Naive thymus-derived CD8-positive, alpha-beta T cell (primary cell): ENCODE results near the gene YPEL1. TPM values are rescaled to one million over a fixed set of nuclear protein-coding genes. Genes with fewer than 3 reads are reported as not detected.
"Not testable (repeated sequence)": the region's sequence is repeated elsewhere in the genome, so short reads cannot be mapped to it uniquely, and the experiment has no call there.

Experiments
- ATAC-seq, 2 donors: fragments of 150-1000 bp; cut with Tn5 transposase in 1 of 2; sonication (Bioruptor Pico), chemical (Tn5 transposase) in 1 of 2; 1 replicate in 1 of 2; 2 replicates in 1 of 2; pipeline ENCODE4 v1.10.0; 2021; ENCODE audit warnings: mild to moderate bottlenecking in 2 of 2, moderate library complexity in 2 of 2
- POLR2A ChIA-PET: fragments of 350-600 bp; sonication (Branson Sonifier 250); formaldehyde crosslinking; loops from one replicate; lab custom pipeline; 2021; ENCODE audit warnings: antibody characterized with exemption; lab: Charles Lee
- DNase-seq, 10 donors: peaks; one replicate each; pipeline versions ENCODE4 v3.0.0 to v3.0.0-alpha.2; 2020 to 2022
- H3K27ac Mint-ChIP-seq, 10 donors: one replicate each; pipeline ENCODE4 v1.8.0; 2020 to 2022; ENCODE audit warnings: mild to moderate bottlenecking in 10 of 10, mixed read lengths in 10 of 10, moderate library complexity in 4 of 10, inconsistent platforms in 1 of 10
- H3K27me3 Mint-ChIP-seq, 5 donors: one replicate each; pipeline ENCODE4 v1.8.0; 2021 to 2022; ENCODE audit warnings: mixed read lengths in 5 of 5
- H3K36me3 Mint-ChIP-seq, 3 donors: one replicate each; pipeline ENCODE4 v1.8.0; 2020 to 2022; ENCODE audit warnings: mixed read lengths in 3 of 3, mild to moderate bottlenecking in 2 of 3, inconsistent platforms in 1 of 3
- H3K4me1 Mint-ChIP-seq, 4 donors: one replicate each; pipeline ENCODE4 v1.8.0; 2021 to 2022; ENCODE audit warnings: mixed read lengths in 4 of 4
- H3K4me3 Mint-ChIP-seq, 10 donors: one replicate each; pipeline ENCODE4 v1.8.0; 2020 to 2022; ENCODE audit warnings: mild to moderate bottlenecking in 10 of 10, mixed read lengths in 10 of 10, moderate library complexity in 6 of 10, inconsistent platforms in 1 of 10
- H3K9me3 Mint-ChIP-seq, 9 donors: one replicate each; pipeline ENCODE4 v1.8.0; 2020 to 2022; ENCODE audit warnings: mixed read lengths in 9 of 9, mild to moderate bottlenecking in 3 of 9, inconsistent platforms in 1 of 9, moderate library complexity in 1 of 9
- polyA plus RNA-seq, 3 donors: library from polyadenylated mRNA; unstranded; fragments of 300-500 nt; fragmentation: Illumina TruSeq; gene quantifications; one replicate each; pipeline ENCODE4 v1.2.3, GENCODE V29; 2021
- total RNA-seq, 8 experiments: library from RNA in 2 of 8; stranded (reverse) in 2 of 8; gene quantifications; one replicate each; pipeline ENCODE4 v1.2.3 and lab custom pipeline; 2021 to 2026

YPEL1 gene
- total and polyA plus RNA-seq, 5 experiments from 2014 or later, result 1.8 to 15.3 (median 5.3) TPM

DNA sequence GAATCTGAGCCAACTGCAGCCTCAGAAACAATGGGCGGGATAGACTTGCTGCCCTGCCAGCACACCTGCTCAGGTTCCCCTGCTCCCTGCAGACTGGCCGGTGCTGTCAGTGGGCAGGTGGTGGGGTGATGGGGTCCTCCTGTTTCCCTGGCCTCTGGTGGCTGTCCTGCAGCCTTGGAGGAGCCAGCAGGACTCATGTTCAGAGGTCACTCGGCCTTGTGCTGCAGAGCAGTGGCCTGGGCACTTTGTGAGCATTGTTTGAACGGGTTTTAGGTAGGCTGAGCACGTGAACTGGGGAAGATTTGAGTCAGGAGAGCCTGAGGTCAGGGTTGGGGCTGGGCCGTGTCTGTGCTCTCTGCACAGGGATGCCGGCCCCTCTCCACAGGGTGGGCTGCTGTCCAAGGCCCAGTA lies 52.2 kb downstream of the YPEL1 start:
- POLR2A ChIA-PET, result no interaction called here
- Mint-ChIP-seq H3K36me3 (peaks cover 0 to 62% (median 6%) of the 10 kb centered on the region in 3 donors), H3K9me3 (no peaks in the 10 kb centered on the region), H3K4me1 (peaks cover 0 to 5% (median 0%) of the 10 kb centered on the region in 4 donors), H3K27ac (peak overlapping the region in 2 of 10 donors; percentile 1 to 3), H3K27me3 (no peaks in the 10 kb centered on the region), H3K4me3 (no peak overlapping the region)
- ATAC-seq (no peak), DNase-seq (peak in 1 of 10 donors; percentile 53)

DNA sequence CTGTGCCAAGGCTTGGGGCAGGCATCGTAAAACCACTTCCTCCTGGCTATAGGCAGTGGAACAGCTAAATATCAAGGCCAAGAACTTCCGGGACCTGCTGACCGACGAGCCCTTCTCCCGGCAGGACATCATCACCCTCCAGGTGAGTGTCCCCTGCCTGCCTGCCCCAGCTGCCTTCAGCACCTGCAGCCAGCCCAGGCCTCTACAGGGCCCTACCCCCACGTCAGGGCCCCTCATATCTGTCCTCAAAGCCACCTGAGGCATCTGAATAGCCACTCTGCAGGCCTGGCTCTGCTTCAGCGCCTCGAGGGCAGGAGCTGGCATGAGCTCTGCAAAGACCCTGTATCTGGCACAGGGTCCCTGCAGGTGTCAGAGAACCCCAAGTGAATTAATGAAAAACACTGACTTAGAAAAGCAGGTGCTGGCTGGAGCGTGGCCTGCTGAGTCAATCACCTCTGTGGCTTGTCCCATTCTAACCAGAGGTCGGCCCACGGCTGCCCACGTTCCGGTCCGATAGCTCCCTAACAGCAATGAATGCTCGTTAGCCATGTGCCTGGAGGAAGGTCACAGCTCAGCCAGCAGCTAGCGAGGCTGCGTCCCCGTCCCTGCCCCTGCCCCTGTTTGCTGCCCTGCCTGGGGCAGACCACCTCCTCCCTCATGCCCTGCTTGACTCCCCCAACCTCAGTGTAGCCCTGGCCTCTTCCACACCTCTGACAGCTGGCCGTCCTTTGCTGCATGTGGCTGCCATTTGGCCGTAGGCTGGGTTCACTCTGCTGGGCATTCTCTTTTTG lies 53.0 kb downstream of the YPEL1 start:
- peaks cover 0 to 5% (median 2%) of the 10 kb centered on the region in 4 donors for H3K4me1 Mint-ChIP-seq
- DNase-seq (peak in 1 of 10 donors; percentile 16), ATAC-seq (no peak)
- no peaks in the 10 kb centered on the region for H3K27me3 Mint-ChIP-seq
- H3K9me3 Mint-ChIP-seq, result no peaks in the 10 kb centered on the region
- H3K4me3 Mint-ChIP-seq, result no peak overlapping the region
- no peak overlapping the region for H3K27ac Mint-ChIP-seq
- H3K36me3 Mint-ChIP-seq, result peaks cover 0 to 58% (median 6%) of the 10 kb centered on the region in 3 donors
- POLR2A ChIA-PET, result no interaction called here

- Mint-ChIP-seq H3K9me3 (no peaks in the 10 kb centered on the region), H3K27me3 (no peaks in the 10 kb centered on the region), H3K4me3 (no peak overlapping the region), H3K27ac (peak overlapping the region in 1 of 10 donors; percentile 72), H3K4me1 (peaks cover 0 to 5% (median 2%) of the 10 kb centered on the region in 4 donors), H3K36me3 (peaks cover 0 to 57% (median 8%) of the 10 kb centered on the region in 3 donors)
- ATAC-seq (no peak), DNase-seq (peak in 1 of 10 donors; percentile 60)
- POLR2A ChIA-PET, result no interaction called here
These were observed 53.8 kb downstream of the YPEL1 start for GRCh38 chr22:21681566-21682370.

GRCh38 chr22:21680830-21681565 lies 54.6 kb downstream of the YPEL1 start:
- H3K9me3 Mint-ChIP-seq, result no peaks in the 10 kb centered on the region
- no peak for ATAC-seq
- POLR2A ChIA-PET, result no interaction called here
- H3K27me3 Mint-ChIP-seq, result no peaks in the 10 kb centered on the region
- H3K4me1 Mint-ChIP-seq, result peaks cover 0 to 5% (median 2%) of the 10 kb centered on the region in 4 donors
- H3K36me3 Mint-ChIP-seq, result peaks cover 0 to 57% (median 8%) of the 10 kb centered on the region in 3 donors
- peak overlapping the region in 3 of 10 donors; percentile 27 to 72 (median 48) for H3K27ac Mint-ChIP-seq
- no peak overlapping the region for H3K4me3 Mint-ChIP-seq
- DNase-seq, result peak in 1 of 10 donors; percentile 23

- peaks cover 0 to 58% (median 18%) of the 10 kb centered on the region in 3 donors for H3K36me3 Mint-ChIP-seq
- DNase-seq (no peak), ATAC-seq (no peak)
- peaks cover 0 to 5% (median 2%) of the 10 kb centered on the region in 4 donors for H3K4me1 Mint-ChIP-seq
- no peak overlapping the region for H3K4me3 Mint-ChIP-seq
- POLR2A ChIA-PET, result no interaction called here
- H3K27ac Mint-ChIP-seq, result no peak overlapping the region
- H3K9me3 Mint-ChIP-seq, result no peaks in the 10 kb centered on the region
- no peaks in the 10 kb centered on the region for H3K27me3 Mint-ChIP-seq
These were observed 56.2 kb downstream of the YPEL1 start for GRCh38 chr22:21679383-21679782.

DNA sequence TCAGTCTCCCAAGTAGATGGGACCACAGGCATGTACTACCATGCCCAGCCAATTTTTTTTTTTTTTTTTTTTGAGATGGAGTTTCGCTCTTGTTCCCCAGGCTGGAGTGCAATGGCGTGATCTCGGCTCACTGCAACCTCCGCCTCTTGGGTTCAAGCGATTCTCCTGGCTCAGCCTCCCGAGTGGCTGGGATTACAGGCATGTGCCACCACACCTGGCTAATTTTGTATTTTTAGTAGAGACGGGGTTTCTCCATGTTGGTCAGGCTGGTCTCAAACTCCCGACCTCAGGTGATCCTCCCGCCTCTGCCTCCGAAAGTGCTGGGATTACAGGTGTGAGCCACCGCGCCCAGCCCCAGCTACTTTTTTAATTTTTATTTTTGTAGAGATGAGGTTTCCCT lies 56.8 kb downstream of the YPEL1 start:
- H3K9me3 Mint-ChIP-seq, H3K4me1 Mint-ChIP-seq, POLR2A ChIA-PET, DNase-seq, ATAC-seq, H3K27me3 Mint-ChIP-seq: not testable (repeated sequence)
- H3K27ac Mint-ChIP-seq, result peak overlapping the region in 1 of 10 donors; percentile 12
- H3K36me3 Mint-ChIP-seq, result peaks cover 0 to 63% (median 21%) of the 10 kb centered on the region in 3 donors
- H3K4me3 Mint-ChIP-seq, result peak overlapping the region in 1 of 10 donors; percentile 30

DNA sequence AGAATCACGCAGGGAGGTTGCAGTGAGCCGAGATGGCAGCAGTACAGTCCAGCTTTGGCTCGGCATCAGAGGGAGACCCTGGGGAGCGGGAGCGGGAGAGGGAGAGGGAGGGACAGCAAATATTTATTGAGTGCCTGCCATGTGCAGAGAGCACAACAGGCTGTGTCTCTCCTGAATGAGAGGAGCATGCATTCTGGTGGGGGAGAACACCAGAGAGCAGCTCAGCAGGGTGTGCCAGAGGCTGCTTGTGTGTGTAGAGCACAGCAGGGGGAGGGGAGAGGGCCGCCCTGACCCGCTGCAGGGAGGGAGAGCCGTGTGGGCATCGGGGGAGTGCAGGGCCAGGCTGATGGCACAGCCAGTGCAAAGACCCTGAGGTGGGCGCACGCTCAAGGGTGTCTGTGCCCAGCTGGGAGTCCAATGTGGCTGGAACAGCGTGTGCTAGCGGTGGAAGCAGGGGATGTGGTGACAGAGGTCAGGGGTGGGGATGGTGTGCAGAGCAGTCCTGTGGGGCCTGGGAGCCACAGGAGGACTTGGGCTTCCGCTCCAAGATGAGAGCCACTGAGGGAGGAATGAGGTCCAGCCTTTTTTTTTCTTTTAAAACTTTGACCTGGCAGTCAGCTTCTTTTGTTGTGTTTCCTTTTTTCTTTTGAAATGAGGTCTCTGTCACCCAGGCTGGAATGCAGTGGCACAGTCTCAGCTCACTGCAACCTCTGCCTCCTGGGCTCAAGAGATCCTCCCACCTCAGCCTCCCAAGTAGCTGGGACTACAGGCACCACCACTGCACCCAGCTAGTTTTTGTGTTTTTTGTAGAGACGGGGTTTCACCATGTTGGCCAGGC lies 57.8 kb downstream of the YPEL1 start:
- peak in 1 of 10 donors; percentile 47 for DNase-seq
- Mint-ChIP-seq H3K27ac (peak overlapping the region in 2 of 10 donors; percentile 12 to 29), H3K4me1 (peaks cover 0 to 5% (median 5%) of the 10 kb centered on the region in 4 donors), H3K27me3 (no peaks in the 10 kb centered on the region), H3K4me3 (no peak overlapping the region), H3K36me3 (peaks cover 0 to 65% (median 20%) of the 10 kb centered on the region in 3 donors), H3K9me3 (no peaks in the 10 kb centered on the region)
- POLR2A ChIA-PET, result no interaction called here
- ATAC-seq, result no peak

DNA sequence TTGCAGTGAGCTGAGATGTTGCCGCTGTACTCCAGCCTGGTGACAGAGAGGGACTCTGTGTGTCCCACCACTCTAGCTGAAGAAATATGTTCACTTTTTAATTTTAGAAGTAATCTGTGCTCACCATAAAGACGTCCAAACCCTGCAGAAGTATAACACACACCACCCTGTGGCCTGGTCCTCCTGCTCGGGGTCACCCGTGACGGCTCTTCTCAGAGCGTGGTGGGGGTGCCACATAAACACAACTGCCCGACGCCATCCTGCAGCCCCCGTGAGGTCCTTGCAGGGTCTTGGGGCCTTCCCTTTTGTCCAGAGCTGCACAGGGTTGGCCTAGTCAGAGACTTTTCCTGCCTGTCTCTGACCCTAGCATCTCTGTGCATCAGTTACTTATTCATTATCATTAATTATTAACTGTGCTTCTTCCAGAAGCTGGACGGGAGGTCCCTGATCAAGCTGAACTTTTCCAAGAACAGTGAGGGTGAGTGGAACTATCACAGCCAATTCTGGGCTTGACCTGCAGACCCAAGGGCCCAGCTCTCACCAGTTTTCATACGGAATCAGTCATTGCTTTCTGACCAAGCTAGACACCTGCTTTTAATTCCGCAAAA lies 60.9 kb downstream of the YPEL1 start:
- Mint-ChIP-seq H3K27me3 (no peaks in the 10 kb centered on the region), H3K27ac (no peak overlapping the region), H3K9me3 (no peaks in the 10 kb centered on the region), H3K36me3 (peaks cover 0 to 80% (median 35%) of the 10 kb centered on the region in 3 donors), H3K4me3 (no peak overlapping the region), H3K4me1 (peaks cover 7 to 18% (median 9%) of the 10 kb centered on the region in 4 donors)
- DNase-seq, result peak in 1 of 10 donors; percentile 4
- POLR2A ChIA-PET, result no interaction called here
- no peak for ATAC-seq

DNA sequence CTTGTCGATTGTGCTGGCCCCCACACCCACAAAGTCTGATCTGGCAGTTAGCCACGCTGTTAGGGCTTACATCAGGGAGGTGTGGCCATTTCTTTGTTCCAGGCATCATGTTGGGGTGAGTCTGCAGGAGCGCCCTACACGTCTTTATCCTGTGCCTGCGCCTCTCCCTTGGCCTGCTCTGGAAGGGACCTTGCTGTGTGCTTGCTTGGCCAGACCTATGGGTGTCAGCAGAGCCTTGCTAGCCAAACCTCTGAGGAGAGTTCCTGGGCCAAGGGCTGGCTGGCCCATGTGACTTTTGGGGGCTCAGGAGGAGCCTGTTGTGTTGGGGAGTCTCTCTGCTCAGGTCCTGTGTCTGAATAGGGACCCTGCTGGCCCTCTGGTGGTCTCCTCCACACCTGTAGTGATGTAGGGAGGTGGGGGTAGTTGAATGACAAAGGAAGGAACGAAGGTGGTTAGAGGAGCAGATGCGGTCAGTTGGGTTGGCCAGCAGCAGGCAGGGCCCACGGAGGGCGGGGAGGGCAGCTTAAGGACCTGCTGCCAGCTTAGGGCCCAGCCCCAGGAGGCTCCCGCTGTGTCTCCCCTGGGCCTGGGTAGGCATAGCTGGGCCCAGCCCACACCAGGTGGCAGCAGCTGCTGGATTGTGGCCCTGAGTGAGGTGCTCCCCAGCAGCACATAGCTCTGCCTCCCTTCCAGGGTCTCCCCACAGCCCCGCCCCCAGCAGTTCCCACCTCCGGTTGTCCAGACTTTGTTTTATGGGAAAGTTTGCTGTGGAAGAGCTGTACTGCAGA lies 61.9 kb downstream of the YPEL1 start:
- POLR2A ChIA-PET, result no interaction called here
- DNase-seq, result peak in 1 of 10 donors; percentile 36
- ATAC-seq, result no peak
- Mint-ChIP-seq H3K4me3 (no peak overlapping the region), H3K27ac (no peak overlapping the region), H3K9me3 (no peaks in the 10 kb centered on the region), H3K36me3 (peaks cover 0 to 86% (median 35%) of the 10 kb centered on the region in 3 donors), H3K4me1 (peaks cover 12 to 25% (median 13%) of the 10 kb centered on the region in 4 donors), H3K27me3 (no peaks in the 10 kb centered on the region)

- DNase-seq (peak in 1 of 10 donors; percentile 1), ATAC-seq (no peak)
- Mint-ChIP-seq H3K9me3 (no peaks in the 10 kb centered on the region), H3K27me3 (no peaks in the 10 kb centered on the region), H3K4me1 (peaks cover 16 to 33% (median 22%) of the 10 kb centered on the region in 4 donors), H3K27ac (peak overlapping the region in 1 of 10 donors; percentile 7), H3K4me3 (no peak overlapping the region), H3K36me3 (peaks cover 0 to 77% (median 31%) of the 10 kb centered on the region in 3 donors)
- POLR2A ChIA-PET, result no interaction called here
These were observed 63.4 kb downstream of the YPEL1 start for GRCh38 chr22:21672107-21672629.
